GM20431 (cell line): ENCODE data around the gene TUBE1.

Source experiments
- in situ Hi-C: fragments of 300-500 bp; cut with MseI, MboI; formaldehyde crosslinking; loops from one replicate; pipeline ENCODE4 v1.15.0; 2020; ENCODE audit warnings: low sequenced_read_pairs; ENCODE audit not compliant: unreplicated experiment

TUBE1 gene

DNA sequence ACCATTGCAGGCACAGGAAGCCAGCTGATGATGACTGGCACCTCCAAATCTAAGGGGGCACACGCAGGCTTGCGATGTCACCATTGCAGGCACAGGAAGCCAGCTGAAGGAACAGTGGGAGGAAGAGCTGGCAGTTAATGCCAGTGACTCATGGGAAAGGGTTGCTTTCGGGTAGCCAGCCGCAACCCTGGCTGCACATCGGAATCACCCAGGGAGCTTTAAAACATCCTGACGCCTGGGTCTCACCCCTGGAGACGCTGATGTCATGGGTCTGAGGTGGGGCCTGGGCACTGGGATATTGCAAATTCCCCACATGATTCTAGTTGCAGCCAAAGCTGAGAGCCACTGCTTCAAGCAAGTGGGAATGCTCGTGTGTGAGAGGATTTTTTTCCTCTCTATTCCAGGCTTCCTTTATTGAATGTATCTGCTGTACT is 49.5 kb downstream of the TUBE1 start:
- in situ Hi-C loops = no loop called here

DNA sequence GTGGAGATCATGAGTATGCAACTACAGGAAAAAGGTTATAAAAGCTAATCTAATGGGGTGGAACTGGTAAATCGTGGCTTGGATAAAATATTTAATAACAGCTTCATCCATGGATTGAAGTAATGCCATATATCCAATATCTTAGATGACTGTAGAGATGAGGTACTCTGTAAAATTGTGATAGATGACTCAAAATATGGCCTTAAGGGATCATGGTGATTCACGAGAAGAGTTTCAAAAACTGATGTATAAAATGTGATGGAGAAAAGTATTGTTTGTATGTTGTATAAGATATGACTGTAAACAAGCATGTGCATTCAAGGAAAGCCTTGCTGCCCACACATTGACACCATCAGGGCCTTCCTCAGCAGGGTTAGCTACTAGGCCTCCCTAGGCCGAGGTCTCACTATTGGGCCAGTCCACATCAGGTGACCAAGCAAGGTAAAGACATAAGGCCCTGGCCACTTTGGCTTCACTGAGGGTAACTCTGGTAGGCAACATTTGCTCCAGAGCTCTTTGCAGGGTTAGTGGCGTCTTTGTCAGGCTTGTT is 51.1 kb downstream of the TUBE1 start:
- in situ Hi-C loops = no loop called here

DNA sequence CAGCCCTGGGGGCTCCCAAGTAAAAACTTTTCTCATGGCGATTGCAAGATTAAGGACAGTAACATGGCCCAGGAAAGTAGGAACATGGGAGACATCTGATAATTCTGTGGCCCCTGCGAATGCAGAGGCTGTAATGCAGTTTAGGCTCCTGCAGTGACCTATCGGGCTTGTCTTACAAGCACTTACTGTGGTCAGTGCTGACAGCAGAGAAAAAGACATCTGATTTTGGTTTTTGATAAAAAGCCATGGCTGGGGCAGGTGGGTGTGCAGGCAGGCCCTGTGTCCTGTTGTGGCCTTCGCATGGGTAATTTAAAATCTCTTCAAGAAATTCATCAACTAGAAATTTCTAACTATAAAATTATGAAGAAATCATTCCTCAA is 52.7 kb downstream of the TUBE1 start:
- in situ Hi-C loops = no loop called here

DNA sequence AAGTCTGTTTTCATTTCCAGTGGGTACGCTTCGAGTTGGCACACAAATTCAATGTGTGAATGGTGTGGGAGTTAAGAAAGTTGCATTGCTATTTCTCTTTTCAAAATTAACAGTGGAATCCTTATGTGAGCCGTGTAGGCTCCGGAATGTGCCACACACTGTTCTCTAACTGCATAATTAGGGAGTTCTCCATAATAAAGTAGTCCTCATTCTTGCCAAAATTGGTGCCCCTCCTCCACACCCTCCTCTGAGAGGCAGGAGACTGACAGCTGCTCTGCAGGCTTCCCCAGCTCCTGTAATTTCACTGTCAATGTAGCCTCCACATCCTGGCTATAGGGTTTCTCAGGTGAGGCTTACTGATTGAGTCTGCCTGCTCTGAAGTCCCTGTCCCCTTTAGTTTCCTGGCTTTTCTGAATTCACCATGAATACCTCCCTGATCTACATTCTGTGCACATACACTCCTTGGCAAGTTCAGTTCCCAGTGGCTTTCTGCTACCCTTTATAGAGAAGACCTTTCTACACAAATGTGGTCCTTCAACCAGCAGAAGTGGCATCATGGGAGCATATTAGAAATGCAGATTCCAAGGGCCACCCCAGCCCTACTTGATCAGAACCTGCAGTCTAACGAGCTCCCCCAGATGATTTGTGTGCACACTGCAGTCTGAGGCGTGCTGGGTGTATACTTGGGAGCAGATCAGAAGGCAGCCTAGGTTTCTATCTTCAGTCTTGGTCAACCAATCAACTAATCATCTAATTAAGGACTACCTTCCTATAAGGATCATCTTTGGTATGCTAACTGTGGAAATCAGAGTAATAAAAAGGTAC is 53.3 kb downstream of the TUBE1 start:
- in situ Hi-C loops = no loop called here

DNA sequence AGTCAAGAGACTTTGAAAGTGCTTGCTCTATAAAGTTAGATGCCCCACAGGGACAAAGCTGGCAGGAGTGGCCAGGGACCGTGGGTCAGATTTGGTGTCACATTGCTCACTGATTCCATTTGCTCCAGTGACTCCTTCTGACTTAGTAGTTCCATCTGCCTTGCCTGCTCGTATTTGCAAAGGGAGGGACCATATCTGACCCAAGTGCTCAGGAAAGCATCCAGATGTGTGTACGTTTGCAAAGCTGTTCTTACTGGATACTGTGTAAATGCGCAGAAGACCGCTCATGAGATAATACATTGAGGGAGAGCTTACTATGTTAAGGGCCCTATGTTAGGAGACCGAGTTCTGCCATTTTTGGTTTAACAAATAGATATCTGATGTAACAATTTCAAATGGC is 54.6 kb downstream of the TUBE1 start:
- in situ Hi-C loops = no loop called here

DNA sequence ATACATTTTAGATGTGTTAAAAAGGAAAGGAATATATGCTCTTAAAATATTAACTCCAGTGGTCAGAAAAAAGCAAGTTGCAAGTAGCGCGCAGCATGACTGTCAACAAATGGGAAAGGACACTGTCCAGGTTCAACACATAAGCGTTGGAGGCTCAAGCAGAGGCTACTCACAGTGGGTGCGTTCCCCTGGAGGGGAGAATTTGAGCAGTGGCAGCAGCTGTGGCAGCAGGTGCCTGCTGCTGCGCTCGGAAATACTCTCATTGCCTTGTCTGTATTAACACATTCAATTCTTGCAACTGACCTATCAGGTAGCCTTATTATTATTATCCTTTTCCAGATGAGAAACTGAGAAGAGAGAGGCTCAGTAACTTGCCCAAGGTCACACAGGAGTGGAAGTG is 55.3 kb downstream of the TUBE1 start:
- in situ Hi-C loops = no loop called here

DNA sequence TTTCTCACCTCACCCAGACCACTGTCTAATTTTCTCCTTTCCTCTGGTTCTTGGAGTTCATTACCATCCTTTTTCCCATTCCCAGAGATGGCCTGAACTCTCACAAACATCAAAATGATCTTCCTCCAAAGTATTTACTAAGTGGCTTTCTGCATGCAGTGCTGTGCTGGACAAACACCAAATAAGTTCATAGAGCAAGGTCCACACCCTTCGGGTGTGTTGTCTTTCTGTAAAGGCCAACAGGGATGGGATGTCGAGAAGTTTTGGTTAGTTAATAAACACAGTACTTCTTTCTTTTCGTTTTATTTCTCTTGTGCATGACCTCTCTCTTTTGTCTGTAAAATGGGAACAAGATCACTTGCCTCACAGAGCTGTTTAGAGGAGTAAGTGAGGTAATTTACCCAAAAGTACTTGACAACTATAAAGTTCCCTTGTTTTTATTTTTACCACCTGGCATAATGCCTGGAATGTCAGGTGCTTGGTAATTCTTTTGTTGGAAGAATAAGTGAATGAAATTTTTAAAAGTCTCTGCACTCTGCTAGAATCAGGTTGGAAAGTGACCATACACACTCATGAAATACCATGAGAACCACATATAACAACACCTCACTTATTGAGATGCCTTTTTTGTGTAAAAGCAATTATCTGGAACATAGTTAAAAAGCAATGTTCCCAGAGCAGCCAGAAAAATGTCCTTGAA is 56.2 kb downstream of the TUBE1 start:
- in situ Hi-C loops = no loop called here

DNA sequence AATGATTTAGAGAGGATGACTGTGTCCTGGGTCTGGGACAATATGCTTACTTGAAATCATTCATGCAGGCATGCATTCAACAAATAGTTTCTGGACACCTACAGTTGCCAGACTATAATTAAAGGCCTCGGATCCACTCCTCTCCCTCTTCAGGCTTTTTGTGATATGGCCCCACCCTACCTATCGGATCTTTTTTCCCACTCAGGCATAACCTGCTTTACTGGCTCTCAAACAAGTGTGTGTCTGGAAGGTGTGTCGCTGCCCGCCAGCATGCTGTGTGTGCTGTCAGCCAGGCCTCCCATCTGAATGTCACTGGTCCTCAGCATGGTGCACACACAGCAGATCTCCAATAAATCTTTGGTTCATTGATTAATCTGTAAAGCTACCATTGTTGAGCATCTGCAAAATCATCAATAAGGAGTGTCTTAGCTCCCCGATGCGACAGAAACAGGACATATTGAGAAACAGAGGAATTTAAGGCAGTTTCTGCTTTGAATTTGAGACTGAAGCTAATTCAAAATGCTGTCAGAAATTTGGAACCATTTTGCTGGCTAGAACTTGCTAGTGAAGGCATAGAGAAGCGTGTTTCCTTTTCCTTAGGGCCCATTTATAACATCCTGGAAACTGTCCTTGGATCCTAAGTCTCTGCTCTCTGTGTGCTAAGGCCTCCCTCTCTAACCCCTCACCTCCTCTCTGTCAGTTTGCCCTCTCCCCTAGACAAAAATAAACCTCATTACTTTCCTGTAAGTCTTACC is 56.9 kb downstream of the TUBE1 start:
- in situ Hi-C loops = no loop called here

DNA sequence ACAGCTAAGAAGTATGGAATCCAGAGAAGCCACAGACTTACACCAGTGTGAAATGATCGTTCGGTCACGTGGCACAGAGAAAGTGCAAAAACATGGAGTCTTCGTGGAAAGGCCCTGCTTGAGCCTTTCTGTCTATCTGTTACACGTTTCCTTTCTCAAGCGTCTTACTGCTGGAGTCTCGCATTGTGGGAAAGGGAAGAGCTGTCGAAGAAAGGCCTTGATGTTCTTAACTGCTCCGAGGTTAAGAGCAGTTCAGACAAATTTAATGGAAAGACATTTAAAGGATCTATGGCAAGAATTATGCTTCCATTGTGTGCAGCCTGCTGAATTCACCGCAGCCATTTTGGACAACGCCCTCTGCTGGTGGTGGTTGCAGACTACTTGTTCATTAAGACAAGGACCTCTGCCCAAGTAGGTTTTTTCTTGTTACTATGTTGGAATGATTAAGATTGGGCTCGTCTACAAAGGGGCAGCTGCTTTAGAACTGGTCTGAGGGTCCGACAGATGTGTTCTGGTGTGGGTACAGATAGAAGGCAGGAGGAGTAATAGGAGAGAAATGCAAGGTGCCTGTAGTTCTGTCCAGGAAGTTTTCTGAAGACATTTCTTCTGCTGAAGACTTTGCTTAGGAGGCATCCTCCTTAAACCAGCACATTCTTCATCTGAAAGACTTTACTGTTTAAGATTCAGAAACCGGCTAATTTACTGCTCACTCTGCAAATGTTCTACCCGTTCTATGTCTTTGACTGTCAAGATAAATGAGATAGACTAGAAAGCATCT is 58.0 kb downstream of the TUBE1 start:
- in situ Hi-C loops = no loop called here

DNA sequence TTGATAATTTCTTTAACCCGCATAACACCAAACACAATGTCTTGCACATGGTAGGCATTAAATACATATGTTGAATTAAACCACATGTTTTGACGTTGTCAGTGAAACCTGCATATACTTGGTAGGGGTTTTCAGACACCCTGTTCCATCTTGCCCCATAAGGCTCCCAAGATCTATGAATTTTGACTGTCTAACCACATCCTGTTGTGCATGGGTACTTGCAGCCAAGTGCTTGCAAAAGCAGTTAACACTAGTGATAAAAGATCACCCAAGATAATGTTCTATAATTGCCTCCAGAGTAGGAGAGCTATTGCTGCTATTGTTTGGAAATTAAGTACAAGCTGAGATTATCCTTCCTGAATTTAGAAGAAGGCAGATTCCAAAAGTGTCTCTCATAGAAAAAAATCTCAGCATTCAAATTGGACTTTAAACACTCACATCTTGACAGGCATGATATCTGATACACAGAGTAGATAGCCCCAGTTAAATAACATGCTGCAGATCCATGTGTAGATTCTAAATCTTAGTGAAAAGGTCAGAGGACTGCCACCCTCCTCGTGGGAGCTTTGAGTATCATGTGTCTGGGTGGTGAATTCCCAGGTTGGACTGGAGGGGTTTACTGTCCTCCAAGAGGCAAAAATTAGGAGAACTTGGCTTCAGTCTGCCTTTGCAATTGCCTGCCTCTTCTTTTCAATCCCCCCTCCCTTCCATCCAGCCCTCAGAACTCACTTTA is 59.2 kb downstream of the TUBE1 start:
- in situ Hi-C loops = no loop called here

DNA sequence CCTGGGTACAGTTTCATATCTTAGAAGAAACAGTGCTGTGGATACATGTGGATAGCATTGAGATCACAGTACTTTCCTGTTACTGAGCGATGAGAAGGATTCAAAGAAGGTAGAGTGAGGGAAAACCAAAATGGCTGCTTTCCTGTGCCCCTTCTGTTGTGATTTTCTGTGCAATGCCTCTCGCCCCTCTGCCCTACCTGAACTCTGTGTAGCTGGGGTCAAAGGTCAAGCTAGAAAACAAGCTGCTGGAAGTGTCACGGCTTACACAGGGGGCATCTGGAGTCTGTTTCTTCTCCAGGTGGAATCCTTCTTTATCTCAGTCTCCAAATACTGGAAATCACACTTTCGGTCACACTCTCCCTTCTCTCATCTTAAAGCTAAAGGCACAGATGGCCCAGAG is 60.3 kb downstream of the TUBE1 start:
- in situ Hi-C loops = no loop called here

DNA sequence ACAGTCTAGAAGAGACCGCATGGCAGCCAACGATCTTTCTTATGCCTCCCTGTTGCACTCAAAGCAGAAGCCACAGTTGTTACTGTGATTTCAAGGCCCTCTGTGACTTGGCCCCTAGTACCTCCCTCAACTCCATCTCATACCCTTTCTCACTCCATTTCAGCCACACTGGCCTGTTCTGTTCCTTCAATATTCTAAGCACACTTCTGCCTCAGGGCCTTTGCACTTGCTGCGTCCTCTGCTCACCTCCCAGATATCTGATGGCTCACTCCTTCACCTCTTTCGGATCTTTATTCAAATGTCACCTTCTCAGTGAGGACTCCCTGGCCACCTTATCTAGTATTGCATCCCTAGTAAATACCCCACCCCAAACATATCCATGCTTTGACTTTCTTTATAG is 62.8 kb downstream of the TUBE1 start:
- in situ Hi-C loops = loop anchor here (25.0 kb wide), 1 partner anchor 312 kb away; no protein-coding TSS in a partner anchor

DNA sequence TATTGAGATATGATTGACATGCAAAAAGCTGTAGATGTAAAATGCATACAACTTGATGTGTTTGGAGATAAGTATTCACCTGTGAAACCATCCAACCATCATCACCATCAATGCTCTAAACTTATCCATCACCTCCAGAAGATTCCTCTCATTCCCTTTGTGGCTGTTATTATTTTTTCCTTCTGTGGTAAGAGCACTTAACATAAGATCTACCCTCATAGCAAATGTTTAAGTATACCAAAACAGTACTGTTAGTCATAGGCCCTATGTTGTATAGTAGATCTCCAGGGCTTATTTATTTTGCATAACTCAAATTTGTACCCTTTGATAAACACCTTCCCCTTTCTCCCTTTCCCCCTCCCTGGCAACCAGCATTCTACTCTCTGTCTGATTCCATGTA is 64.5 kb downstream of the TUBE1 start:
- in situ Hi-C loops = loop anchor here (25.0 kb wide), 1 partner anchor 310 kb away; no protein-coding TSS in a partner anchor

DNA sequence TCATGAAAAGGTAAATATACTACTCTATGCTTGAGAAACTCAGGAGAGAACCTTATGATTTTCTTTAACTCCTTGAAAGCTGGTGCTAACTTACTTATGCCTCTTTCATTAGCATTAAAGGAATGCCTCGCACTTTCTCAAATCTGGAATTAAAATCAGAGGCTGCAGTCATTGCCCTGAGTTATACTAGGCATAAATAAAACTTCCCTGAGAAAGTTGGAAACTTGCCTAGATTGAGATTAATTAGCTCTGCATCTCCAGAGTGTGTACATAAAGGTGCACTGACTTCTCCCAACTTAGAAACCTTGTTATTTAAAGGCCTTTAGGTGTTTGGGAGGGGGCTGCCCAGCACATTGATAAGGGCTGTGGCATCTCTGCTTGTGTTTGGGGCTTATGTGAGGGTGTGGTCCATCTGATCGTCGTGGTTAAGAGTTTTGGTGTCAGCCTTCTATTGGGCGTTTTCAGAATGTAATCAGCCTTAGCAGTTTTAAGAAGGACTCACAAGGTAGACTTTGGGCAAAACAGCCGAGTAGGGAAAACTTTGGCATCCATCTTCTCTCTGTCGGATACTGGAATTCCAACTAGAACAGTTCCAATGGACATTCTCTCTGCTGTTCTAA is 65.5 kb downstream of the TUBE1 start:
- in situ Hi-C loops = loop anchor here (25.0 kb wide), 1 partner anchor 310 kb away; no protein-coding TSS in a partner anchor
